Iris pigment epithelial cell (primary cell): ENCODE data around the gene LDLRAD4.

Experiments used
- DNase-seq: peaks from one replicate; pipeline ENCODE4 v3.0.0-alpha.2; 2011; ENCODE audit warnings: low read depth

The LDLRAD4 gene

DNA sequence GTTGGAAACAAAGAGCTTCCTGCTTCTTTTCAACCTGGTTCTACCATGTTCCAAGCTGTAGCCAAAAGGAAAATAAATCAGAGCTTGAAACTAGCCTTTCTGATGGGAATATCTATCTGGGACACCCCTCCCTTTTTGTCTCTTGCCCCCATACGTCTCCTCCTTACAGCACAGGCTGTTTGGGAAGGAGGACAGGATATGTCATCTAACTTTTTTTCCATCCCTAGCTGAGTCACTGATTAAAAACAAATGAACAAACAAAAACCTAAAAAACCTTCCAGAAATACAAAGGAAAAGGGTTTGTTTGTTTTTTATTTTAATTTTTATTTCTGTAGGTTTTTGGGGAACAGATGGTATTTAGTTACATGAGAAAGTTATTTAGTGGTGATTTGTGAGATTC is 356.2 kb downstream of the LDLRAD4 start:
- DNase-seq = no peak

DNA sequence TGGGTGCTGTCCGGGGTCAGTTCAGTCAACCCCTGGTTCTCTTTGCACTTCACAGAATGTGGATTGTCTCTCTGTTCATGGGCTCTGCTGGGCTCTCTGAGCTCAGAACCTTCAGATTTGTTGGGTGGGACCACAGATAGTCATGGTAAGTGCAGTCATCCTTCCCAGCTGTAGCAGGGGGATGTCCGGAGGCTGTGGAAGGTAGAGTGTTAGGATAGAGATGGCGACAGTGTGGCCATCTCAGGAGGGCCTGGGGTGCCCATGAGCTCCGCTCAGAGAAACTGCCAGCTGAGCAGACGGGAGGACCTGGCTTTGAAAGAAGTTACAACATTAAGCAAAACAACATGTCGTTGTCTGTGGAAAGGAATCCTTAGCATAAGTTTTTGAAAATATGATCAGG is 358.0 kb downstream of the LDLRAD4 start:
- DNase-seq = no peak

DNA sequence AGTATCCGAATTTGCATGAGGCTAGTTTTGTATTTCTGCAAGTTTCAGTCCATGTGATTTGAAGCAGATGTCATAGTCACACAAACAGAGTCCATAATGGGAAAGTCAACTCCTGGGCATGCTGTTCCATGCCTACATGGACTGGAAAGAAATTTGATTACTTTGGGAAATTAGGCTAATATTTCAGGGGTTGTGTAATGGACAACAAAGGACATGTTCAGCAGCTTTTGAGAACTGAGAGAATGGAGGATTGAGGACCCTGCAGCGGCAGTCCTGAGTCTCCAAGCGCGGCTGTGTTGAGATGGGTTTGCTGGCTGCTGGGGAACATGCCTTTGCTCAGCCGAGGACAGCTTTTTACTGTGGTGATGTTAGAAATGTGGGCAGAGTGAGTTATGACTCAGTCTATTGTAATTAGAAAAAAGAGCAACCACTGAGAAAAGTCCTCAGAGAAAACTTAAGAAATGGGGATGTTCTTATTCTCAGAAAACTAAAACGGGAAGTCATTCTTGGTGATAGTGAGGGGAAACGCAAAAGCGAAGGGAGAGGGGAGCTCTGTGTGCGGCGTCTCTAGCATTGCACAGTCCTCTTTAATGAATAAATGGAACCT is 358.6 kb downstream of the LDLRAD4 start:
- DNase-seq = peak; percentile 35

DNA sequence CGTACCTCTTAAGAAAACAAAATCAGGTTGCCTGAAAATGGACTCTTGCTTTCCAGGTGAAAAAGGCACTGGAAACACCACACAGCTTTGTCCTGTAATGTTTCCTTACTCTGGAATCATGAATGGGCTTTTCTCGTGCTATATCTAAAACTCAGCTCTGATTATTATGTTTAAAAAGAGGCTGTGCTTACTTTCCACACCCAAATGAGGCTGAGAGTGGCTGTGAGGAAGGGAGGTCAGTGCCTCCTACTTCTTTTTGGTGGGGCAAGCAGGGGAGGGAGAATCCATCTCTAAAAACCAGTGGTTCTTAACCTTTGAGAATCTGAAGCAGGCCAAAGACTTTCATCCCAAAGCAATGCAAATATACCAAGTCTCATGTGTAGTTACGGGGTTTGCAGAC is 359.2 kb downstream of the LDLRAD4 start:
- DNase-seq = no peak

DNA sequence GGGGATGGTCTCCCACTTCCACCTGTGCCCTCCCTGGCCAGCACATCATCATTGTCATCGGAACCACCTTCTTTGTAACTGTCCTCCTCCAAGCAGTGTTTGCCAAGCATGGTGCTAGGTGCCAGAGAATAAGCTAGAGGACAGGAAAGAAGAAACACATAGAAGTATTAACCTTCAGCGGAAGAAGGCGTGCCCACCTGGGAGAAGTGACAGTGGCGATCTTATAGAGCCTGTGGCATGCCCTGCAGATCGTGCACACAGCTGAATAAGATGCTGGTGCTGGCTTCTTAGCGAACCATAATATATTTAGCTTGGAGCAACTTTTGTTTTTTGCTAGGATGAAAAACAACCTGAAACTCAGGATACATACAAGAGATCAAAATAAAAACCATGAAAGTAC is 359.8 kb downstream of the LDLRAD4 start:
- DNase-seq = no peak

DNA sequence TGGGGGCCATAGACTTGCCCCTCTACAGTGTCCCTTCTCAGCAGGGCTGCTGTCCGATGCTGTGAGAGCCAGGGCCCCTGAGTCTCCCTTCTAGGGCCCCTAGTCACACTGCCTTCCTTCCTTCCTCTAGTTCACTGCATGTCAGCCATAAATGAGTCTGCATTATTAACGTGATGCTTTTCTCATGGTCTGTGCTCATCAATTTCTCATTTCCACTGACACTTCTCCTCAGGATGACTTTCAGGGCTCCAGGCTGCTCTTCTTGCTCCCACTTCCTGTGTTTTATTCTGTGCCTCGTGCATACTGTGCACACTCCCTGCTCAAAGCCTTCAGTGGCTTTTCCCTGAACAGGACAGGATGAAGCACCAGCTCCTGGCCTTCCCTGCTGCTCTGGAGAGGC is 361.3 kb downstream of the LDLRAD4 start:
- no peak for DNase-seq

DNA sequence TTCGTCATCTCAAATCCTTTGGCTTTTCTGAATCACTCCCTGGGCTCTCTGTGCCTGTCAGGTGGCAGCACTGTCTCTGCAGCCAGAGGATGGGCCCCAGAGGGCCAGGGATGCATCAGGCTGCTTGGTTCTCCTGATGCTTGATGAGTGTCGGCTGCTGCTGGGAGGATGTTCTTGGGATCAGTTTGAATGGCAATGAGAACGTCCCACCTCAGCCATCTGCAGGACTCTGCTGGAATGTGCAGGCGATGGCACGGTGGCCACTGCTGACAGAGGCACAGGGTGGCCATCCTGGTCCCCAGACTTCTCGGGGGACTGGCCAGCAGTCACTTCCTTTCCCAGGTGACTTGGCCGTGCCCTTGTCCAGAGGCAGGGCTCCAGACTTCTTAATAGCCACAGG is 361.8 kb downstream of the LDLRAD4 start:
- DNase-seq = no peak

DNA sequence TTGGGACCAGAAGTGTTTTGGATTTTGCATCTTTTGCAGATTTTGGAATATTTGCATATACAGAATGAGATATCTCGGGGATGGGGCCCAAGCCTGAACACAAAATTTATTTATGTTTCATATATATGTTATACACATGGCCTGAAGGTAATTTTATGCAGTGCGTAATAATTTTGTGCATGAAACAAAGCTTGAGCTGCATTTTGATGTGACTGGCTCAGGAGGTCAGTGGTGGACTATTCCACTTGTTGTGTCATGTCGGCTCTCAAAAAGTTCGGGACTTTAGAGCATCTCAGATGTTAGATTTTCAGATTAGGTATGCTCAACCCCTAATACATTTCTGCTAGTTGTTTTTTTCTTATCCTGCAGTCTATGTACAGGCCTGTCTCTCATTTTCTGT is 362.4 kb downstream of the LDLRAD4 start:
- no peak for DNase-seq

DNA sequence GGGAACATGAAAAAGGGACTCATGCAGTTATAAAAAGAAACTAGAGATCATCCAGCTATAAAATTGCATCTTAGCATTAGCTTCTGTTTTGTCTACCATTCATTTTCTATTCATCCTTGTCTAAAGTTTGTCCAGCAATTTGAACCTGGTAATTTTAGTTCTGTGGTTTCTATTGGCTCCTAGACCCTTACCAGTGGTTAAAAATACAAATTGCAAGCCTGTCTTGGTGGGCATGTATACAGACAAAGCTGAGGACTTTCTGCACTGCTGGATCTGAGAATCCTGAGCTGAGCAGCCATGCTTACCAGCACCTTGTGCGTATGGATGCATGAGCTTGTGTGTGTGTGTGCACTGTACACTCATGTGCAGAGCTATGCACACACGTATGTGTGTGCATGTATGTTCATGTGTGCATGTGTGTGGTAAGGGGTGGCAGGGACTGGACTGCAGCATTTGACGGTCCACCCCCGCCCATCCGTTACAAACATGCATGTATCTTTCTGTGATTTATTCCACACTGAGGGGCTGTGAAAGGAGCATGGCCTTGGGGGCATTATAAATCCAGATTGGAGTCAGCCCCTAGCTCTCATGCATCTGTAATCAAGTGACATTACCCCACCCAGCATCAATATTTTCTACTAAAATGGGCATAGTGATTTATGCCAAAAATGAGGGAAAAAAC is 363.1 kb downstream of the LDLRAD4 start:
- DNase-seq = no peak

DNA sequence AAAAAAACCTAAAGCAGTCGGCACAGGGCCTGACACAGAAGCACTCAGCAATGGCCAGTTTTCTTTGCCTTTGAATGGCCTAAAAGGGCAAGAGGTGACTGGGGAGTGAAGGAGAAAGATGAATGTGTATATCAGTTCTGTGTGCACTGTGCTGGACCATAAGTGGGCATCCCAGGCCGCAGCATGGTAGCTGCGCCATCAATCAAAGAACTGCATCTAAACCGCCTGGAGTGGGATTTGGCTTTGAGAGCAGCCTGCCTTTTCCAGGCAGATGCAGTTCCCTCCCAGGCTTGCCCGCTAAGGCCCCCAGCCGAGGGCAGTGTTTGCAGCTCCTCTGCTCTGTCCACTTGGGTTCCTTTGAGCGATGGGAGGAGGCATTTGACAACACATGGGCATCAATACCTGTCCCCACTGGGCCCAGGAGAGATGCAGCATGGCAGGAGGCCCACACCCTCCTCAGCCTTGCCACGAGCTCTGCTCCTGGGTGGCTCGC is 363.7 kb downstream of the LDLRAD4 start:
- no peak for DNase-seq

DNA sequence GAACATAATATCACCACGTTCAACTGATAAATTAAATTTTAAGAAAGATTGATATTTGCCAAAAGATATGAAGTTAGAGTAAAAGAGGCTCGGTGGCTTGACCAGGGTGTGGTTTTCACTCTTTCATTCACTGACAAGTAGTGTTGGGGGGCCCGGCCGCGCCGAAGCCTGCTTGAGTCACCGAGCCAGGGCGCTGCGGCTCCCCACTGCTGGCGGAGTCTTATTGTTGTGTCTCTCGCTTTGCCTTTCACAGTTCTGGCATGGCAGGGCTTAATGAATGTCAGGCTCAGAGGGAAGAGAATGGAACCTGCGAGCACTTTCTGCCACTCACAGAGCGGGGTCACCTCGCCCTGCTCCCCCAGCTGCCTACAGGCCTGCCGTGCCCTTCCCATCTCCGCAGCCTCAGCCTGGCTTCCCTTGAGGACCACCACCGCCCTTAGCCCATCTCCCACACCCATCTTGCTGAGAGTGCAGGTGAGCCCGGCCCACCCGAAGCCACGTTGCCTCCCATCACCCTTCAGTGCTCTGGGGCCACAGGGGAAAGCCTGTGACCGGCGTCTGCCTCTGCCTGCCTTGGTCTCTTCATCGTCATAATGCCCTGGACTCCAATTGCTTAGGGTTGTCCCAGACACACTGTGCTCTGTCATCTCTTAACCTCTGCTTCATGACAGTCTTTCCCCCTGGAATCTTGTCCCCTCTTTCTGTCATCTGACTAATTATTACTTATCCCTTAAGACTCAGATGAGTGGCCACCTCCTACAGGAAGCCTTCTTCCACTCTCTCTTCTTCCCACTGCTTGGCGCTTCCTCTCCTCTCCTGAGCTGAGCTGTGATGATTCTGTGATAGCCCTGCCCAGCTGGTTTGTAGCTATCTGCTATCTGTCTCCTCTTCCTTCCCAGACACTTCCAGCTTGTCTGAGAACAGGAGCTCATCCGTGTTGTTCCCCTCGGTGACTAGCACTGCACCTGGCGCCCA is 365.3 kb downstream of the LDLRAD4 start:
- DNase-seq = no peak

DNA sequence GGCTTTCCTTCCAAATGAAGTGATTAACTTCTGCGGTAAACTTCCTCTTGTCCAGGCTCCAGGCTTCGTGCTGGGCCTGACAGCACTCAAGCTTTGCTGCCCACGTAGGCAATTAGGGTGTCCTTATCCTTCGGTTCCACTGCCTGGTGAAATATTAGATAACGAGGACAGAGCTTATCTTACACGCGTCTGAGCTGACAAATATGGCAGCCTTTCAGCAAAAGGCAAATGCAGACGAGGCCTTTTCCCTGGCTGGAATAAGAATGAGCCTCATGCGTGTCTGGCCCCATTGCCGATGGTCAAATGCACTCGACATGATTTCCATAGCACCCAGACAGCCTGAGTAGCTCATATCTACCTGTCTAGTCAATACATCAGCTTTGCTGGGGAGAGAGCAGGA is 366.3 kb downstream of the LDLRAD4 start:
- DNase-seq = no peak

DNA sequence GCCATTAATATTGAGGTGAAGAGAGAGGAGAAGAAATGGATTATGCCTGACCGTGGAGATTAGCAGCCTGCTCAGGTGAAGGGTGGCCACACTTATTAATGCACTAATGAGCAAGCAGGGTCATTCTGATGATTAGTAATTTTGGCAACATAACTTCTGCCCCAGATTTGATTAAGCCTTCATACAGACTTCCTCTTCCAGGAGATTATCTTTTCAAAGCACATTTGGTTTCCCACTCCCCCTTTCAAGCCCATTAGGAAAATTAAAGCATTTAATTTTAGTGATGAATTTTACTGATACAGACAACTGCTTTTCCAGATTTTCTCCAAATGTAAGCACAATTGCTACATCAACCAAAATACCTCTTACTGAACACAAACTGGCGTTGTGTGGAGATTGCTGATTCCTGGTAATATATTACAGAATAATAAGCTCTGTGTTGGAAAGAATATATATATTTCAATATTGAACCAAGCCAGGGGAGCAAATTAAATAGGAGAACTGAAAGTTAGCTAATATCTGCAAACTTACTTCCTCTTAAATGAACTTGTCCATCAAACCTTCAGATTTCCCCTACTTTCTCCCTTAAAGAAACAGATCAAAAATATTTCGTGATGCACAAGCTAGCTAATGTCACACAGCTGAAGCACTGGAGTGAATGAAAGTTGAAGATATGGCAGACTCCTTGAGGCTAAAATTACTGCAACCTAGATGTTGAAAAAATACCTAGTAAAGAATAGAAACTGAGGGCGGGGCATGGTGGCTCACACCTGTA is 367.0 kb downstream of the LDLRAD4 start:
- no peak for DNase-seq

DNA sequence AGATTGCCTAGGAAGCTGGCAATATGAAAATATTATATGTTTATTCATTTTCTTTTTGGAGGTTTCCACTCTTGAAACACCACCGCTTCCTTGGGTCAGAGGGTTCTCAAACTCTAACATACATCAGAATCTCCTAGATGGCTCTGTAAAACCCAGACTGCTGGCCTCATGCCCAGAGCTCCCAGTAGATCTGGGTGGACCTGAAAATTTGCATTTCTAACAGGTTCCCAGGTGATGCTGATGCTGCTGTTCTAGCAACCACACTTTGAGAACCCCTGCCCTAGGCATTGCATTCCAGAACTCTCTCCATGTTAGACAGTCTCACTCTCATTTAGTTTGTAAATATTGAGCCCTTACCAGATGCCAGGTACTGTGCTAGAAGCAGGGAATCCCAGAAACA is 368.4 kb downstream of the LDLRAD4 start:
- DNase-seq = no peak

DNA sequence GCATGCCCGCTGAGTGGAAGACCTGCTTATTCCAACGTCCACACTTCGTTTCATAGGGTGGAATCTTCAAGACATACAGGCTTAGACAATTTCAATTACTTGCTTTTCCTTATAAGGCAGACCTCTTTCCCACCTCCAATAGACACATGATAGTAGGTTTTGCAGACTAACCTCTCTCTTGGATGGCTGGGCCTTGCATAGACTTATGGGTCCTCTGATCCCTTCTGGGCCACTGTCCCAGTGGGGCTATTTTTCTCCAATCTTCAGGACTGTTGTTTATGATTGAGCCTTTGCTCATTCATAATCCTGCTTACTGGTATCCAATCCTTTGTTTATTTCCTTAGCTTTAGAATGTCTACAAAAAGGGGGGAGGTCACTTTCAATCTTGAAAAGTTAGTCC is 368.9 kb downstream of the LDLRAD4 start:
- DNase-seq = no peak

DNA sequence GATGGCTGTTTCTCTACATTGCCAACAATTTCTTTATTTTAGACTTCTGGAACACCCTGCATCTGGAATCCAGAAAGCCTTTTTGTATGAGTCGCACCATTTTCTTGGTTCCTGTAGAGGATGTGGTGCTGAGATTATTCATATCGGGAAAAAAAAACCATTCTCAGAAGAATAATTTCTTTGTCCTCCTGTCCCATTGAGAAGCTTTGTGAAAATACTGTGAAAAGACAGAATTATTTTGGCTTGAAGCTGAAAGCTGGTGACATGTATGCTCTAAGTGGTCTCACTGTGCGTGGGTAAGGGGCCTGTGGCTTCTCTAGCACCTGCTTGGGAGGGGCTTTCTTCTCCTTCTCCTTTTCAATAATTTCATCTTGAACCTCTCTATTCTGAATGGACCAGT is 369.4 kb downstream of the LDLRAD4 start:
- no peak for DNase-seq

DNA sequence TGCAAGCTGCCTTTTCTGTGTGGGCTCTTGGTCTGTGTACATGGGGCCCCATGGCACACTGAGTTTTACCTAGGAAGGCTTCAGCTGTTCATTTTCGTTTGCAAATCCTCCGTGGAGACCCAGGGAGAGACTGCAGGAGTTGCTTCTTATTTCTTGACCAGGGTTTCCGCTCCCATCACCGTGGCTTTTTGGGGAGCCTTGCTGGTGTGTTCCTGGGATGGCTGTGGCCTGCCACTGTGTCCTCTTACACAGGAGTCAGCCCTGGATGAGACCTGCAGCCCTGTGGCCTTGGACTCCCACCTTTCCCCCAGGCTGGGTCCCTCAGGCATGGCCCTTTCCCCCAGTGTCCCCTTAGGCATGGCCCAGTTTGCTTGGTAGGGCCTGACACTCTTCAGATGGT is 370.8 kb downstream of the LDLRAD4 start:
- no peak for DNase-seq

DNA sequence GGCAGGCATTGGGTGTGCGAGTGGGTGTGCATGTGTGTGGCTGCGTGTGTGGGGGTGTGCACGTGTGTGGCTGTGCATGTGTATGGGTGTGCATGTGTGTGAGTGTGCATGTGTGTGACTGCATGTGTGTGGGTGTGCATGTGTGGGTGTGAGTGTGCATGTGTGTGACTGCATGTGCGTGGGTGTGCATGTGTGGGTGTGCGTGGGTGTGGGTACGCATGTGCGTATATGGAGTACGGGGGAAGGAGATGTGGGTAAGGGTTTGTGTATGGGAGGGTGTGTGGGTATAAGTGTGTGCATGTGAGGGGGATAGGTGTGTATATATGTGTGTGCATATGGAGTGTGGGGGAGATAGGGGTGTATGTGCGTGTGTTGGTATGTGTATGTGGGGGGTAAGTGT is 371.4 kb downstream of the LDLRAD4 start:
- no peak for DNase-seq

DNA sequence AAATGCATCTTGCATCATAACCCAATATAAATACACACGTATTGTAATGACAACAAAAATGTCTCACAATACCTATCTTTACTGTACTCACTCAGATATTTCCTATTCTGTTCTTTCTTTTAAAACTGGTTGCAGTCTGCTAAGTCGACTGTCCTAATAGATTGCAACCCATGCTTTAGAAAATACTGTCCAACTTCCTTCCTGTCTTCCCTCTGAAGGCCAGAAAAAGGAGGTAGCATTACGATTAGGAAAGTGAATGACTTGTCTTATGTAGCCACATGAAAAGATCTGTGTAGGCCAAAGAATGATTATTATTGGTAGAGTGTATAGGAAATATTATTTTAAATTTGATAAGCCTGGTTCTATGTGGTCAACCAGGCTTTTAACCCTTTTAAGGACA is 373.7 kb downstream of the LDLRAD4 start:
- DNase-seq = no peak

DNA sequence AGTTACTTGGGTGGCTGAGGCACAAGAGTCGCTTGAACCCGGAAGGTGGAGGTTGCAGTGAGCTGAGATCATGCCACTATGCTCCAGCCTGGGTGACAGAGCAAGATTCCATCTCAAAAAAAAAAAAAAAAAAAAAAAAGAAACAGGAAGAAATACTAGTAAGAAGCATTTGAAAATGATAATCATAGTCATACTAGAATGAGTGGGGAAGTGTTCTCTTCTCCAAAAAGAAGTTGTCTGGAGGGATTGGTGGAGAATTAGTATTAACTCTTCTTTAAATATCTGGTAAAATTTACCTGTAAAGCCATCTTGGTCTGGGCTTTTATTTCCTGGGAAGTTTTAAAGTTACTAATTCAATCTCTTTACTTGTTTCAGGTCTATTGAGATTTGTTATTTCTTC is 376.0 kb downstream of the LDLRAD4 start:
- DNase-seq = no peak

DNA sequence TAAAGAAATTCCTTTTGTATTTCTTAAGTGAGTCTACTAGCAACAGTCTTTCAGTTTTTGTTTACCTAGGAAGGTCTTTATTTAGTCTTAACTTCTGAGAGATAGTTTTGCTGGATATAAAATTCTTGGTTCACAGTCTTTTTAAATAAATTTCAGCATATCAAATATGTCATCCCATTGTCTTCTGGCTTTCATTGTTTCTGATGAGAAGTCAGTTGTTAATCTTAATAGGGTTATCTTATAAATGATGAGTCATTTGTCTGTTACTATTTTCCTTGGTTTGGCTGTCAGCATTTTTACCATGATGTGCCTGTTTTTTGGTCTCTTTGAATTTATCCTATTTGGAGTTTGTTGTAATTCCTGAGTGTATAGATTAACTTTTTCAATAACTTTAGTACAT is 378.5 kb downstream of the LDLRAD4 start:
- DNase-seq = no peak

DNA sequence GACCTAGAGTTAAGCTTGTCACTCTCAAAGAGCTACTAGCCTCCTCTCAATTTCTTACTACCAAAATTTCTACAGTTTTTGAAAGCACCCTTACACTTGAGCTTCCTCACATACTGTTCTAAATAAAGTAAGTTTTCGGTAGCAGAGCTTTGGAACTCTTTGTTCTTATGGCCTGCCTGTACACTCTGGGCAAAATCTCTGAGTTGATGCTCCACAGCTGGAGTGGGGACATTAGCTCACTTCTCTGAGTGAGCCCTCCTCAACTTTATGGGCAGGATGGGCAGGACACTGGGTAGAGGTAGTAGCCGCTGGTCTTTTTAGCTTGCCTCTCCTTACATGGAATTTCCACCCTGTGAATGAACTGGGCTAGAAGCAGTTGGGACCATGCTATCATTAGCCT is 380.0 kb downstream of the LDLRAD4 start:
- DNase-seq = no peak
